ENCODE measurements around the gene TP53.

Gene TP53

GRCh38 chr17:7707858-7708750 lies 20.8 kb upstream of the TP53 start:
- in situ Hi-C loops (cut with HindIII; ENCODE audit: low pct_ligation_motif_present, low pct_unique_long_range_greater_than_20kb, low sequenced_read_pairs) = no loop called here
- no peak for DNase-seq

GRCh38 chr17:7707446-7707845 lies 20.2 kb upstream of the TP53 start:
- no peak for DNase-seq
- in situ Hi-C loops (cut with HindIII; ENCODE audit: low pct_ligation_motif_present, low pct_unique_long_range_greater_than_20kb, low sequenced_read_pairs) = no loop called here

GRCh38 chr17:7706631-7707354 lies 19.5 kb upstream of the TP53 start:
- in situ Hi-C loops (cut with HindIII; ENCODE audit: low pct_ligation_motif_present, low pct_unique_long_range_greater_than_20kb, low sequenced_read_pairs) = no loop called here
- DNase-seq = no peak

- DNase-seq = no peak
- in situ Hi-C loops (cut with HindIII; ENCODE audit: low pct_ligation_motif_present, low pct_unique_long_range_greater_than_20kb, low sequenced_read_pairs) = no loop called here
Measured at GRCh38 chr17:7705269-7706255, 18.3 kb upstream of the TP53 start.

GRCh38 chr17:7704601-7705268 lies 17.4 kb upstream of the TP53 start, which contains the start of gene EFNB3:
Gene EFNB3 (plus strand): TSS chr17:7705202. CDS start chr17:7705599, 397 bp downstream.
- in situ Hi-C loops (cut with HindIII; ENCODE audit: low pct_ligation_motif_present, low pct_unique_long_range_greater_than_20kb, low sequenced_read_pairs) = no loop called here
- peak; percentile 65 for DNase-seq

GRCh38 chr17:7703584-7704479 lies 16.5 kb upstream of the TP53 start:
- in situ Hi-C loops (cut with HindIII; ENCODE audit: low pct_ligation_motif_present, low pct_unique_long_range_greater_than_20kb, low sequenced_read_pairs) = no loop called here
- peak; percentile 33 for DNase-seq

- DNase-seq = no peak
- in situ Hi-C loops (cut with HindIII; ENCODE audit: low pct_ligation_motif_present, low pct_unique_long_range_greater_than_20kb, low sequenced_read_pairs) = no loop called here
Measured at GRCh38 chr17:7702776-7703175, 15.5 kb upstream of the TP53 start.

- DNase-seq = no peak
- in situ Hi-C loops (cut with HindIII; ENCODE audit: low pct_ligation_motif_present, low pct_unique_long_range_greater_than_20kb, low sequenced_read_pairs) = no loop called here
Measured at GRCh38 chr17:7701681-7702080, 14.4 kb upstream of the TP53 start.

- in situ Hi-C loops (cut with HindIII; ENCODE audit: low pct_ligation_motif_present, low pct_unique_long_range_greater_than_20kb, low sequenced_read_pairs) = no loop called here
Measured at GRCh38 chr17:7700510-7700909, 13.2 kb upstream of the TP53 start.

GRCh38 chr17:7697828-7698588 lies 10.7 kb upstream of the TP53 start:
- in situ Hi-C loops (cut with HindIII; ENCODE audit: low pct_ligation_motif_present, low pct_unique_long_range_greater_than_20kb, low sequenced_read_pairs) = no loop called here
- DNase-seq = no peak

More at GRCh38 chr17:7700510-7700909, 13.2 kb upstream of the TP53 start:
- no peak for DNase-seq

- in situ Hi-C loops (cut with HindIII; ENCODE audit: low pct_ligation_motif_present, low pct_unique_long_range_greater_than_20kb, low sequenced_read_pairs) = no loop called here
- DNase-seq = no peak
Measured at GRCh38 chr17:7695586-7695985, 8.3 kb upstream of the TP53 start.

- in situ Hi-C loops (cut with HindIII; ENCODE audit: low pct_ligation_motif_present, low pct_unique_long_range_greater_than_20kb, low sequenced_read_pairs) = no loop called here
- DNase-seq = no peak
Measured at GRCh38 chr17:7688808-7689316, 1.6 kb upstream of the TP53 start.

- in situ Hi-C loops (cut with HindIII; ENCODE audit: low pct_ligation_motif_present, low pct_unique_long_range_greater_than_20kb, low sequenced_read_pairs) = no loop called here
- DNase-seq = peak; percentile 99
Measured at GRCh38 chr17:7687908-7688807, 868 bp upstream of the TP53 start, which contains the start of gene WRAP53. Gene WRAP53 (plus strand): TSS chr17:7688477. CDS start chr17:7688649, 172 bp downstream.

- in situ Hi-C loops (cut with HindIII; ENCODE audit: low pct_ligation_motif_present, low pct_unique_long_range_greater_than_20kb, low sequenced_read_pairs) = no loop called here
- DNase-seq = peak; percentile 85
Measured at GRCh38 chr17:7686222-7687071, 843 bp downstream of the TP53 start.

Data from ACHN (cell line).